Transverse colon (tissue), 3 donors: Measurements from ENCODE around the gene CBX3.

ENCODE experiments used
- CTCF ChIP-seq, 5 experiments: fragments of 200-600 bp in 3 of 5; fragments of 450-650 bp in 2 of 5; sonication (generic) in 3 of 5; IDR thresholded peaks; 1 replicate in 2 of 5; 2 replicates in 3 of 5; pipeline ENCODE4 v1.5.1; 2016 to 2017; ENCODE audit warnings: antibody characterized with exemption in 5 of 5, inconsistent platforms in 3 of 5, mild to moderate bottlenecking in 2 of 5, moderate library complexity in 1 of 5
- EP300 ChIP-seq: sonication (generic); formaldehyde crosslinking; IDR thresholded peaks from one replicate; pipeline ENCODE4 v1.6.1; 2017; ENCODE audit warnings: antibody characterized with exemption, low read depth
- POLR2A ChIP-seq: fragments of 450-650 bp; IDR thresholded peaks from one replicate; pipeline ENCODE4 v1.6.1; 2016; ENCODE audit warnings: antibody characterized with exemption, mild to moderate bottlenecking, moderate library complexity

DNA sequence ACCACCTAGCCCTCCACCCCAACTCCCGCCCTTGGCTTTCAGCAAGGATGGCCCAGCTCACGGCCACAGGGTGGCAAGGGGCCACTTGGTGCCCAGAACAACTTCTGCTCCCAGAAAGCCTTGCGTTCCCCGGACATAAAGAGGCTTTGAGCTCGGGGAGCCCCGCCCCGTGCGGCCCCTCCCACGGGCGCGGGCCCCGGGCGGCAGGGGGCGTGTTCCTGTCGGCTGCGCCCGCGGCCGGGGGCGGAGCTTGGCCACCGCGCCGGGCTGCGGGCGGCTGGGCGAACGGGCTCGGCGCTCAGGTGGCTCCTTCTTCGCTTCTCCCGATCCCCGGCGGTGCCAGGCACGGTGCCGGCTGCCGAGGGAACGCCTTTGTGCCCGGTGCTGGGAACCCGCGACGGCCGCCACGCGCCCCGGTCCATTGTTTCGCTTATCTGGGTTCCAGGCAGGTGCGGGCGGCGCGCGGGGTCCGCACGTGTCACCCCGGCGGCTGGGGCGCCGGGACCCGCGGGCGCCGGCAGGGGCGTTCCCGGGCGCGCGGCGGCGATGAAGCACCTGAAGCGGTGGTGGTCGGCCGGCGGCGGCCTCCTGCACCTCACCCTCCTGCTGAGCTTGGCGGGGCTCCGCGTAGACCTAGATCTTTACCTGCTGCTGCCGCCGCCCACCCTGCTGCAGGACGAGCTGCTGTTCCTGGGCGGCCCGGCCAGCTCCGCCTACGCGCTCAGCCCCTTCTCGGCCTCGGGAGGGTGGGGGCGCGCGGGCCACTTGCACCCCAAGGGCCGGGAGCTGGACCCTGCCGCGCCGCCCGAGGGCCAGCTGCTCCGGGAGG is 49.4 kb upstream of the CBX3 start, which contains the start of gene NFE2L3:
- TF ChIP-seq POLR2A: peak; percentile 46
- peak in 1 of 5 experiments; percentile 17 for TF ChIP-seq CTCF (IDR thresholded peaks at IDR 0.05)
- TF ChIP-seq EP300: no peak
